Left ventricle myocardium inferior (tissue), 1 donor: ENCODE results near the gene STRIP2. TPM values are rescaled to one million over a fixed set of nuclear protein-coding genes. Genes with fewer than 3 reads are reported as not detected.
"Not testable (repeated sequence)": the region's sequence is repeated elsewhere in the genome, so short reads cannot be mapped to it uniquely, and the experiment has no call there.

Experiments used
- DNase-seq: peaks from one replicate; pipeline ENCODE4 v3.0.0-alpha.2; 2020
- H3K27ac ChIP-seq: fragments of 200-600 bp; replicated peaks from 2 replicates; pipeline ENCODE4 v1.8.0; 2021
- H3K27me3 ChIP-seq: fragments of 200-600 bp; 2 replicates; pipeline ENCODE4 v1.8.0; 2021; ENCODE audit warnings: low read depth
- H3K36me3 ChIP-seq: fragments of 200-600 bp; 2 replicates; pipeline ENCODE4 v1.8.0; 2021
- H3K4me1 ChIP-seq: fragments of 200-600 bp; 2 replicates; pipeline ENCODE4 v1.8.0; 2021
- H3K4me3 ChIP-seq: fragments of 200-600 bp; 2 replicates; pipeline ENCODE4 v1.8.0; 2021; ENCODE audit warnings: mild to moderate bottlenecking, moderate library complexity
- H3K9me3 ChIP-seq: fragments of 200-600 bp; replicated peaks from 2 replicates; pipeline ENCODE4 v1.8.0; 2021
- intact Hi-C: fragments of 100-400 bp; cut with micrococcal nuclease; formaldehyde crosslinking; loops from one replicate; pipeline ENCODE4 v1.11.0; 2022
- total RNA-seq: library from RNA; stranded (reverse); fragmentation: NEBNext Ultra II Directional; extraction: Animal tissue kit (Norgen Biotek cat#: 25700); gene quantifications from one replicate; pipeline ENCODE4 v1.2.1, GENCODE V29; 2021
- TF ChIP-seq, protein P1 (sequence below): fragments of 200-600 bp; IDR thresholded peaks from 2 replicates; pipeline ENCODE4 v1.8.0; 2021; ENCODE audit warnings: antibody characterized with exemption, mild to moderate bottlenecking, borderline replicate concordance
- donor health status: DM: no; HTN: yes; CAD: no; lungs with severe emphysema.

The STRIP2 gene
- total RNA-seq, 1 donor from 2014 or later: 17.1 TPM

- H3K4me1 ChIP-seq: no peaks in the 10 kb centered on the region
- H3K36me3 ChIP-seq: no peaks in the 10 kb centered on the region
- no peak overlapping the region for H3K4me3 ChIP-seq
- H3K27me3 ChIP-seq: peaks cover 23% of the 10 kb centered on the region
- intact Hi-C loops: no loop called here
- no peak for DNase-seq
- no peak overlapping the region for H3K27ac ChIP-seq
- TF ChIP-seq, protein P1, sequence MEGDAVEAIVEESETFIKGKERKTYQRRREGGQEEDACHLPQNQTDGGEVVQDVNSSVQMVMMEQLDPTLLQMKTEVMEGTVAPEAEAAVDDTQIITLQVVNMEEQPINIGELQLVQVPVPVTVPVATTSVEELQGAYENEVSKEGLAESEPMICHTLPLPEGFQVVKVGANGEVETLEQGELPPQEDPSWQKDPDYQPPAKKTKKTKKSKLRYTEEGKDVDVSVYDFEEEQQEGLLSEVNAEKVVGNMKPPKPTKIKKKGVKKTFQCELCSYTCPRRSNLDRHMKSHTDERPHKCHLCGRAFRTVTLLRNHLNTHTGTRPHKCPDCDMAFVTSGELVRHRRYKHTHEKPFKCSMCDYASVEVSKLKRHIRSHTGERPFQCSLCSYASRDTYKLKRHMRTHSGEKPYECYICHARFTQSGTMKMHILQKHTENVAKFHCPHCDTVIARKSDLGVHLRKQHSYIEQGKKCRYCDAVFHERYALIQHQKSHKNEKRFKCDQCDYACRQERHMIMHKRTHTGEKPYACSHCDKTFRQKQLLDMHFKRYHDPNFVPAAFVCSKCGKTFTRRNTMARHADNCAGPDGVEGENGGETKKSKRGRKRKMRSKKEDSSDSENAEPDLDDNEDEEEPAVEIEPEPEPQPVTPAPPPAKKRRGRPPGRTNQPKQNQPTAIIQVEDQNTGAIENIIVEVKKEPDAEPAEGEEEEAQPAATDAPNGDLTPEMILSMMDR: no peak
- H3K9me3 ChIP-seq: no peaks in the 10 kb centered on the region
Observed at GRCh38 chr7:129530795-129531391, 96.7 kb downstream of the STRIP2 start.

- Histone ChIP-seq H3K36me3 (no peaks in the 10 kb centered on the region), H3K27me3 (peaks cover 15% of the 10 kb centered on the region), H3K4me1 (no peaks in the 10 kb centered on the region), H3K27ac (no peak overlapping the region), H3K4me3 (no peak overlapping the region), H3K9me3 (no peaks in the 10 kb centered on the region)
- no peak for DNase-seq
- TF ChIP-seq, protein P1: no peak
- intact Hi-C loops: no loop called here
Observed at GRCh38 chr7:129531721-129532120, 97.5 kb downstream of the STRIP2 start.

- H3K9me3 ChIP-seq: no peaks in the 10 kb centered on the region
- intact Hi-C loops: no loop called here
- no peak for DNase-seq
- no peaks in the 10 kb centered on the region for H3K36me3 ChIP-seq
- H3K4me1 ChIP-seq: no peaks in the 10 kb centered on the region
- peaks cover 9% of the 10 kb centered on the region for H3K27me3 ChIP-seq
- H3K27ac ChIP-seq: no peak overlapping the region
- no peak overlapping the region for H3K4me3 ChIP-seq
- TF ChIP-seq, protein P1: no peak
Observed at GRCh38 chr7:129532375-129532774, 98.1 kb downstream of the STRIP2 start.

GRCh38 chr7:129534558-129535274 lies 100.5 kb downstream of the STRIP2 start:
- H3K4me3 ChIP-seq, H3K36me3 ChIP-seq, H3K27me3 ChIP-seq, intact Hi-C loops, DNase-seq, H3K9me3 ChIP-seq, H3K4me1 ChIP-seq, H3K27ac ChIP-seq: not testable (repeated sequence)

DNA sequence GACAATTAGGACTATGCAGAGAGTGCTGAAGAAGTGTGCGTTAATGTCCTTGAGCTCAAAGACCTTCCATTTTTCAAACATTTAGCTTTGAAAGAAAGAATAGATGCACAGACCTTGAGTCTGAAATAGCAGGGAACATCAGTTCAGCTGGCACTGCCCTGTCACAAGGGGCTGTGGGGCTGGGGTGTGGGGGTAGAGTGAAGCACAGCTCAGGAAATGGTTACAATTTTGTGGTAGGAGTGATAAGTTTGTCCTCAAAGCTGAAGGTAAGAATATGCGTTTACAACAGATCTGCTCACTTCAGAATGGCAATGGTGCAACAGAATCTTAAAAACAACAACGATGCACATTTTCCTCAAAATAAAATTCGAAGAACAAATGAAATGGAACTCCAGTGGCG lies 101.7 kb downstream of the STRIP2 start:
- Histone ChIP-seq H3K4me1 (no peaks in the 10 kb centered on the region), H3K4me3 (no peak overlapping the region), H3K36me3 (no peaks in the 10 kb centered on the region), H3K27me3 (no peaks in the 10 kb centered on the region), H3K27ac (no peak overlapping the region), H3K9me3 (no peaks in the 10 kb centered on the region)
- no peak for DNase-seq
- intact Hi-C loops: no loop called here
- TF ChIP-seq, protein P1: no peak

GRCh38 chr7:129536323-129536722 lies 102.1 kb downstream of the STRIP2 start:
- H3K27ac ChIP-seq: no peak overlapping the region
- no peaks in the 10 kb centered on the region for H3K36me3 ChIP-seq
- H3K9me3 ChIP-seq: no peaks in the 10 kb centered on the region
- H3K27me3 ChIP-seq: no peaks in the 10 kb centered on the region
- no peak for DNase-seq
- intact Hi-C loops: no loop called here
- H3K4me3 ChIP-seq: no peak overlapping the region
- H3K4me1 ChIP-seq: no peaks in the 10 kb centered on the region
- TF ChIP-seq, protein P1: no peak
